HEK293 (cell line): ENCODE results near the gene NARS2.

Source experiments
- CTCF ChIA-PET: fragments of 350-600 bp; formaldehyde crosslinking; extraction: SDS; loops from one replicate; lab custom pipeline; 2021; ENCODE audit warnings: antibody characterized with exemption; lab: Yijun Ruan, JAX
- POLR2A ChIA-PET: fragments of 300-600 bp; formaldehyde crosslinking; extraction: SDS; loops from one replicate; lab custom pipeline; 2020; ENCODE audit warnings: antibody characterized with exemption, inconsistent platforms; lab: Yijun Ruan, JAX
- H3K27ac ChIP-seq: fragments of 200-500 bp; sonication (Bioruptor generic); 2 replicates; pipeline ENCODE4 v1.5.1; 2014; ENCODE audit warnings: low read depth, low read length, control low read depth, inconsistent platforms; ENCODE audit errors: extremely low read depth
- H3K36me3 ChIP-seq, 2 experiments: fragments of 200-500 bp in 1 of 2; sonication (Bioruptor generic) in 1 of 2; 1 replicate in 1 of 2; 2 replicates in 1 of 2; pipeline ENCODE4 v1.5.1; 2014 to 2017; ENCODE audit warnings: inconsistent platforms in 2 of 2, low read length in 2 of 2; ENCODE audit not compliant: control insufficient read depth in 2 of 2, insufficient read depth in 1 of 2
- H3K4me1 ChIP-seq: fragments of 200-500 bp; sonication (Bioruptor generic); 2 replicates; pipeline ENCODE4 v1.5.1; 2014; ENCODE audit warnings: mild to moderate bottlenecking, low read length, inconsistent platforms; ENCODE audit not compliant: control insufficient read depth, insufficient read depth
- H3K4me3 ChIP-seq: 2 replicates; pipeline ENCODE4 v1.5.1; 2011; ENCODE audit warnings: low read depth, mild to moderate bottlenecking, control low read depth, low read length, moderate library complexity
- H3K9me3 ChIP-seq: fragments of 200-500 bp; sonication (Bioruptor generic); 2 replicates; pipeline ENCODE4 v1.5.1; 2014; ENCODE audit warnings: low read depth, low read length, inconsistent platforms; ENCODE audit not compliant: control insufficient read depth, insufficient read depth
- KLF1 ChIP-seq: fragments of 450-650 bp; formaldehyde crosslinking; IDR thresholded peaks from 2 replicates; pipeline ENCODE4 v1.5.1; 2016; ENCODE audit warnings: missing biosample characterization, missing genetic modification characterization
- KLF9 ChIP-seq: fragments of 450-650 bp; formaldehyde crosslinking; IDR thresholded peaks from 2 replicates; pipeline ENCODE4 v1.5.1; 2016; ENCODE audit warnings: missing biosample characterization, missing genetic modification characterization, low read depth
- PATZ1 ChIP-seq: fragments of 450-650 bp; formaldehyde crosslinking; IDR thresholded peaks from 2 replicates; pipeline ENCODE4 v1.5.1; 2016; ENCODE audit warnings: missing biosample characterization, missing genetic modification characterization
- PRDM6 ChIP-seq: fragments of 450-650 bp; formaldehyde crosslinking; IDR thresholded peaks from 2 replicates; pipeline ENCODE4 v1.5.1; 2017; ENCODE audit warnings: missing biosample characterization, missing genetic modification characterization
- SP2 ChIP-seq: fragments of 450-650 bp; formaldehyde crosslinking; IDR thresholded peaks from 2 replicates; pipeline ENCODE4 v1.5.1; 2016; ENCODE audit warnings: missing biosample characterization, missing genetic modification characterization
- WT1 ChIP-seq: fragments of 450-650 bp; formaldehyde crosslinking; IDR thresholded peaks from 2 replicates; pipeline ENCODE4 v1.5.1; 2016; ENCODE audit warnings: missing biosample characterization, missing genetic modification characterization
- ZBTB10 ChIP-seq: fragments of 450-650 bp; formaldehyde crosslinking; IDR thresholded peaks from 2 replicates; pipeline ENCODE4 v1.5.1; 2016; ENCODE audit warnings: missing biosample characterization, missing genetic modification characterization
- ZBTB11 ChIP-seq: fragments of 450-650 bp; formaldehyde crosslinking; conservative IDR thresholded peaks from 2 replicates; pipeline ENCODE4 v1.5.1; 2016; ENCODE audit warnings: low read depth, missing biosample characterization, missing genetic modification characterization
- ZIC2 ChIP-seq: fragments of 450-650 bp; formaldehyde crosslinking; IDR thresholded peaks from 2 replicates; pipeline ENCODE4 v1.5.1; 2016; ENCODE audit warnings: missing biosample characterization, missing genetic modification characterization
- ZNF132 ChIP-seq: fragments of 450-650 bp; formaldehyde crosslinking; IDR thresholded peaks from 2 replicates; pipeline ENCODE4 v1.5.1; 2017; ENCODE audit warnings: missing biosample characterization, missing genetic modification characterization, borderline replicate concordance
- ZNF16 ChIP-seq: fragments of 450-650 bp; formaldehyde crosslinking; IDR thresholded peaks from 2 replicates; pipeline ENCODE4 v1.5.1; 2016; ENCODE audit warnings: low read depth, missing biosample characterization, missing genetic modification characterization
- ZNF169 ChIP-seq: fragments of 450-650 bp; formaldehyde crosslinking; IDR thresholded peaks from 2 replicates; pipeline ENCODE4 v1.5.1; 2016; ENCODE audit warnings: missing biosample characterization, missing genetic modification characterization
- ZNF202 ChIP-seq: fragments of 450-650 bp; formaldehyde crosslinking; IDR thresholded peaks from 2 replicates; pipeline ENCODE4 v1.5.1; 2016; ENCODE audit warnings: missing biosample characterization, missing genetic modification characterization, borderline replicate concordance
- ZNF24 ChIP-seq: fragments of 450-650 bp; formaldehyde crosslinking; IDR thresholded peaks from 2 replicates; pipeline ENCODE4 v1.5.1; 2016; ENCODE audit warnings: missing biosample characterization, missing genetic modification characterization
- ZNF280C ChIP-seq: fragments of 450-650 bp; formaldehyde crosslinking; IDR thresholded peaks from 2 replicates; pipeline ENCODE4 v1.5.1; 2016; ENCODE audit warnings: missing biosample characterization, missing genetic modification characterization
- ZNF391 ChIP-seq: fragments of 450-650 bp; formaldehyde crosslinking; IDR thresholded peaks from 2 replicates; pipeline ENCODE4 v1.5.1; 2016; ENCODE audit warnings: low read depth, missing biosample characterization, missing genetic modification characterization, borderline replicate concordance
- ZNF501 ChIP-seq: fragments of 450-650 bp; formaldehyde crosslinking; IDR thresholded peaks from 2 replicates; pipeline ENCODE4 v1.5.1; 2016; ENCODE audit warnings: missing biosample characterization, missing genetic modification characterization
- ZNF670 ChIP-seq: fragments of 450-650 bp; formaldehyde crosslinking; IDR thresholded peaks from 2 replicates; pipeline ENCODE4 v1.5.1; 2016; ENCODE audit warnings: missing biosample characterization, missing genetic modification characterization, low read depth
- ZNF692 ChIP-seq: fragments of 450-650 bp; formaldehyde crosslinking; IDR thresholded peaks from 2 replicates; pipeline ENCODE4 v1.5.1; 2016; ENCODE audit warnings: missing biosample characterization, missing genetic modification characterization

The NARS2 gene

GRCh38 chr11:78417175-78417887 lies 157.3 kb downstream of the NARS2 start, which contains the start of gene GAB2 (continued):
- TF ChIP-seq ZNF692 (tag by site-specific recombination) (peak; percentile 67; the same call in 1 of the 2 replicates), KLF1 (tag by site-specific recombination) (peak; percentile 37), ZNF202 (tag by site-specific recombination) (no peak), ZNF280C (no peak), ZNF24 (tag by site-specific recombination) (no peak), ZBTB10 (tag by site-specific recombination) (0 out of 2 replicates have a peak, but pooled peaks have one; percentile 3), ZIC2 (tag by site-specific recombination) (no peak), SP2 (tag by site-specific recombination) (peak; percentile 25; the same call in 1 of the 2 replicates), KLF9 (tag by site-specific recombination) (peak; percentile 62)

GRCh38 chr11:78416285-78417174 lies 158.1 kb downstream of the NARS2 start:
- POLR2A ChIA-PET = interaction anchor here (0.7 to 1.1 kb wide), 2 partner anchors 158 to 186 kb away, joined by 4 to 8 read pairs; partner anchors contain the start of gene NARS2
- Histone ChIP-seq H3K4me1 (no peaks in the 10 kb centered on the region; the same call in 1 of the 2 replicates), H3K36me3 (no peaks in the 10 kb centered on the region), H3K4me3 (peak overlapping the region; percentile 63), H3K27ac (0 out of 2 replicates have a peak overlapping the region, but pooled peaks have one; percentile 11), H3K9me3 (no peaks in the 10 kb centered on the region)
- CTCF ChIA-PET = interaction anchor here (0.6 to 9.6 kb wide), 11 partner anchors 10 to 779 kb away, joined by 3 to 52 read pairs (median 4); partner anchors contain the start of gene CLNS1A
- 0 out of 2 replicates have a peak, but pooled peaks have one; percentile 49 for TF ChIP-seq ZBTB11
- no peak for TF ChIP-seq WT1 (tag by site-specific recombination)
- no peak for TF ChIP-seq ZNF501
- no peak for TF ChIP-seq ZNF132 (tag by site-specific recombination)
- TF ChIP-seq ZNF391 (tag by site-specific recombination) = no peak
- TF ChIP-seq ZNF16 (tag by site-specific recombination) = no peak
- no peak for TF ChIP-seq KLF9 (tag by site-specific recombination)
- no peak for TF ChIP-seq ZNF169 (tag by site-specific recombination)
- no peak for TF ChIP-seq ZNF670 (tag by site-specific recombination)
- TF ChIP-seq PATZ1 (tag by site-specific recombination) = peak; percentile 71
- no peak for TF ChIP-seq PRDM6
